A549 (cell line): ENCODE results near the gene ST6GALNAC2. TPM values are rescaled to one million over a fixed set of nuclear protein-coding genes. Genes with fewer than 3 reads are reported as not detected.

ENCODE experiments used
- ATAC-seq, 2 experiments: fragments of 200-7000 bp in 1 of 2; fragments of >200 bp in 1 of 2; cut with Nextera tagmentation in 1 of 2; cut with Tn5 transposase in 1 of 2; 3 replicates each; pipeline versions ENCODE4 v1.8.0 to v1.9.1; 2018 to 2020; ENCODE audit warnings: mild to moderate bottlenecking in 1 of 2, moderate library complexity in 1 of 2
- CTCF ChIA-PET: fragments of 300-600 bp; sonication (Branson Sonifier 250); formaldehyde crosslinking; extraction: SDS; loops from one replicate; lab custom pipeline; 2021; ENCODE audit warnings: antibody characterized with exemption, inconsistent platforms; lab: Yijun Ruan, JAX
- POLR2A ChIA-PET: fragments of 350-600 bp; formaldehyde crosslinking; extraction: SDS; loops from one replicate; lab custom pipeline; 2021; ENCODE audit warnings: antibody characterized with exemption, inconsistent platforms; lab: Yijun Ruan, JAX
- DNase-seq, 2 experiments: peaks; one replicate each; pipeline versions ENCODE4 v3.0.0 to v3.0.0-alpha.2; 2011 to 2016; ENCODE audit warnings: low read depth in 1 of 2, low spot score in 1 of 2
- FAIRE-seq: peaks from 2 replicates; lab custom pipeline; 2011; peaks lifted over from hg19 to GRCh38; lab: Jason Lieb, UNC
- H3K27ac ChIP-seq, 2 experiments: fragments of >200 bp; sonication (Bioruptor Twin); formaldehyde crosslinking; 3 replicates each; pipeline ENCODE4 v1.5.1; 2016 to 2017
- H3K4me1 ChIP-seq: fragments of >200 bp; sonication (Bioruptor Twin); formaldehyde crosslinking; 3 replicates; pipeline ENCODE4 v1.6.1; 2016
- H3K4me2 ChIP-seq: fragments of >200 bp; sonication (Bioruptor Twin); formaldehyde crosslinking; 3 replicates; pipeline ENCODE4 v1.6.1; 2016
- H3K4me3 ChIP-seq: fragments of >200 bp; sonication (Bioruptor Twin); formaldehyde crosslinking; 3 replicates; pipeline ENCODE4 v1.5.1; 2016
- H3K9me3 ChIP-seq: fragments of >200 bp; sonication (Bioruptor Twin); formaldehyde crosslinking; 3 replicates; pipeline ENCODE4 v1.6.1; 2016
- BCL3 ChIP-seq: fragments of >200 bp; sonication (Bioruptor Twin); formaldehyde crosslinking; IDR thresholded peaks from 3 replicates; pipeline ENCODE4 v1.6.1; 2016
- CHD2 ChIP-seq: fragments of 150-350 bp; IDR thresholded peaks from 2 replicates; pipeline ENCODE4 v1.6.1; 2014; ENCODE audit warnings: low read length; ENCODE audit not compliant: partially characterized antibody
- EP300 ChIP-seq, 2 experiments: fragments of >200 bp; sonication (Bioruptor Twin); formaldehyde crosslinking; IDR thresholded peaks; 2 replicates in 1 of 2; 3 replicates in 1 of 2; pipeline ENCODE4 v1.6.1; 2016 to 2017
- ESRRA ChIP-seq: fragments of 150-350 bp; IDR thresholded peaks from 2 replicates; pipeline ENCODE4 v1.6.1; 2014; ENCODE audit warnings: mild to moderate bottlenecking, low read length, borderline replicate concordance
- FOSB ChIP-seq: fragments of 250-450 bp; sonication (Bioruptor Pico); IDR thresholded peaks from 2 replicates; pipeline ENCODE4 v1.5.0; 2020; ENCODE audit warnings: mild to moderate bottlenecking, moderate library complexity
- KDM1A ChIP-seq: fragments of 200-600 bp; sonication (generic); IDR thresholded peaks from 2 replicates; pipeline ENCODE4 v1.6.1; 2016; ENCODE audit warnings: low read depth, mild to moderate bottlenecking
- MYC ChIP-seq: IDR thresholded peaks from 2 replicates; pipeline ENCODE4 v1.6.1; 2012; ENCODE audit warnings: mild to moderate bottlenecking, inconsistent platforms, low read length, improper control_type of control experiment, borderline replicate concordance
- NR3C1 ChIP-seq: fragments of >200 bp; sonication (Bioruptor Twin); formaldehyde crosslinking; IDR thresholded peaks from 3 replicates; pipeline ENCODE4 v1.6.1; 2017
- PHF8 ChIP-seq: fragments of 200-600 bp; sonication (generic); IDR thresholded peaks from 2 replicates; pipeline ENCODE4 v1.6.1; 2016; ENCODE audit warnings: low read depth, mild to moderate bottlenecking, antibody characterized with exemption, moderate library complexity, borderline replicate concordance
- POLR2A ChIP-seq: IDR thresholded peaks from 2 replicates; pipeline ENCODE4 v1.6.1; 2012; ENCODE audit warnings: mild to moderate bottlenecking, low read length
- POLR2AphosphoS2 ChIP-seq: conservative IDR thresholded peaks from 2 replicates; pipeline ENCODE4 v1.6.1; 2012; ENCODE audit warnings: low read length, improper control_type of control experiment, inconsistent platforms
- RCOR1 ChIP-seq: fragments of 150-350 bp; IDR thresholded peaks from 2 replicates; pipeline ENCODE4 v1.6.1; 2014; ENCODE audit warnings: antibody characterized with exemption, low read length, low read depth
- SMC3 ChIP-seq: fragments of >200 bp; sonication (Bioruptor Twin); formaldehyde crosslinking; IDR thresholded peaks from 3 replicates; pipeline ENCODE4 v1.6.1; 2018; ENCODE audit warnings: inconsistent platforms
- TP53 ChIP-seq: fragments of 250-450 bp; sonication (Bioruptor Pico); IDR thresholded peaks from 2 replicates; pipeline ENCODE4 v1.5.0; 2021; ENCODE audit warnings: mild to moderate bottlenecking, moderate library complexity
- USF2 ChIP-seq: fragments of 450-650 bp; IDR thresholded peaks from 2 replicates; pipeline ENCODE4 v1.6.1; 2014; ENCODE audit warnings: antibody characterized with exemption
- ZC3H11A ChIP-seq: fragments of 450-650 bp; IDR thresholded peaks from 2 replicates; pipeline ENCODE4 v1.6.1; 2014; ENCODE audit warnings: antibody characterized with exemption, mild to moderate bottlenecking
- ZNF302 ChIP-seq: fragments of 250-450 bp; sonication (Bioruptor Pico); IDR thresholded peaks from 2 replicates; pipeline ENCODE4 v1.9.0; 2021; ENCODE audit warnings: inconsistent platforms, mild to moderate bottlenecking, moderate library complexity
- ZSCAN20 ChIP-seq: fragments of 250-450 bp; sonication (Bioruptor Pico); IDR thresholded peaks from 2 replicates; pipeline ENCODE4 v1.8.0; 2022; ENCODE audit warnings: mild to moderate bottlenecking, moderate library complexity
- WGBS: methylation state at CpG from one replicate; pipeline ENCODE4 v1.1.6; 2017; ENCODE audit errors: missing lambda C conversion rate; 5-methylcytosine and 5-hydroxymethylcytosine counted together
- polyA plus RNA-seq, 4 experiments: library from polyadenylated mRNA; depleted of rRNA in 3 of 4; stranded (reverse); fragments of >200 nt; fragmentation: RNase III in 1 of 4; extraction: RNeasy Plus Mini Kit Qiagen cat#74134 plus additional on column Dnase treatment in 1 of 4; gene quantifications; 2 replicates in 3 of 4; 3 replicates in 1 of 4; pipeline ENCODE4 v1.2.3, GENCODE V29; 2011 to 2017
- TF ChIP-seq, protein P1 (sequence below): fragments of >200 bp; sonication (Bioruptor Twin); formaldehyde crosslinking; IDR thresholded peaks from 3 replicates; pipeline ENCODE4 v1.5.1; 2016

The ST6GALNAC2 gene
- polyA plus RNA-seq, 2 of the 4 experiments (the other 2 are of a cell fraction): 0.41 to 0.74 TPM

DNA sequence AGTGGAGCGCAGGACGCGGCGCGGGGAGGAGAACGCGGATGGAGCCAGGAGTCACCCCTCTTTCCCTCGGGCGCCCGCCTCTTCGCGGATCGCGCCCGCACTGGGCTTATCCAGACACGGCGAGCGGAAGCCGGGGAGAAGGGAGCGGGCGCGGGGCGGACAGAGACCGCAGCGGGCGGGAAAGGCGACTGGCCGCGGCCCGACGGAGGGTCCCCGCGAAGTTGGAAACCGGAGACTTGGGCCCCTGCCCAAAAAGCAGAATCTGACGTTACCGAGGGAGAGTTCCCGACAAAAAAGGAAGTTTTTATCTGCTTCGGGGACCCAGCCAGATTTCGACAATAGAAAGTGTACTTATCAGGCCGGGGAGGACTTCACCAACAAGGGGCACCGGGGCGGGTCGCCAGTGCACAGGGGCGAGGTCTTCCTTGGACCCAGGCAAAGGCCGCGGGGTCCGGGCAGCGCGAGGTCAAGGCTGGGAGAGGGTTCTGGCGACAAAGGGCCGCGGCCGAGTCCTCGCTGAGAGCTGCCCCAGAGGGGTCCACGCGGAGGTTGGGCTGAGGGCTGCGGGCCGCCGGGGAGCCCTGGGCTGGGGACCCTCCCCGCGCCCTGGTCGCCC, 519 bp downstream of the ST6GALNAC2 start:
- no peak for DNase-seq
- CTCF ChIA-PET: interaction anchor here (0.6 to 7.0 kb wide), 20 partner anchors 9 to 128 kb away, joined by 3 to 50 read pairs (median 8); no protein-coding TSS in a partner anchor

GRCh38 chr17:76584427-76585032, 1.1 kb downstream of the ST6GALNAC2 start:
- Histone ChIP-seq H3K4me2 (no peak overlapping the region), H3K4me1 (0 out of 3 replicates have a peak, but pooled peaks cover 3% of the 10 kb centered on the region), H3K27ac (no peak overlapping the region), H3K4me3 (no peak overlapping the region), H3K9me3 (no peaks in the 10 kb centered on the region)
- POLR2A ChIA-PET: no interaction called here
- WGBS: 91% methylated on average over 17 of the region's 17 CpGs
- TF ChIP-seq PHF8 (no peak), ZSCAN20 (CRISPR knock-in tag) (no peak), POLR2A (no peak), CHD2 (no peak), TP53 (CRISPR knock-in tag) (no peak), KDM1A (no peak), MYC (no peak), USF2 (no peak)
- TF ChIP-seq, protein P1, sequence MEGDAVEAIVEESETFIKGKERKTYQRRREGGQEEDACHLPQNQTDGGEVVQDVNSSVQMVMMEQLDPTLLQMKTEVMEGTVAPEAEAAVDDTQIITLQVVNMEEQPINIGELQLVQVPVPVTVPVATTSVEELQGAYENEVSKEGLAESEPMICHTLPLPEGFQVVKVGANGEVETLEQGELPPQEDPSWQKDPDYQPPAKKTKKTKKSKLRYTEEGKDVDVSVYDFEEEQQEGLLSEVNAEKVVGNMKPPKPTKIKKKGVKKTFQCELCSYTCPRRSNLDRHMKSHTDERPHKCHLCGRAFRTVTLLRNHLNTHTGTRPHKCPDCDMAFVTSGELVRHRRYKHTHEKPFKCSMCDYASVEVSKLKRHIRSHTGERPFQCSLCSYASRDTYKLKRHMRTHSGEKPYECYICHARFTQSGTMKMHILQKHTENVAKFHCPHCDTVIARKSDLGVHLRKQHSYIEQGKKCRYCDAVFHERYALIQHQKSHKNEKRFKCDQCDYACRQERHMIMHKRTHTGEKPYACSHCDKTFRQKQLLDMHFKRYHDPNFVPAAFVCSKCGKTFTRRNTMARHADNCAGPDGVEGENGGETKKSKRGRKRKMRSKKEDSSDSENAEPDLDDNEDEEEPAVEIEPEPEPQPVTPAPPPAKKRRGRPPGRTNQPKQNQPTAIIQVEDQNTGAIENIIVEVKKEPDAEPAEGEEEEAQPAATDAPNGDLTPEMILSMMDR: no peak
- FAIRE-seq (no peak), ATAC-seq (no peak), DNase-seq (no peak)
- CTCF ChIA-PET: interaction anchor here (0.6 to 7.0 kb wide), 13 partner anchors 10 to 99 kb away, joined by 3 to 50 read pairs (median 6); no protein-coding TSS in a partner anchor

More for the DNA sequence above, 519 bp downstream of the ST6GALNAC2 start:
- Histone ChIP-seq H3K27ac (peak overlapping the region; percentile 76 to 89; a peak in 5 of 6 replicates), H3K9me3 (no peaks in the 10 kb centered on the region), H3K4me2 (peak overlapping the region; percentile 99), H3K4me3 (peak overlapping the region; percentile 64), H3K4me1 (0 out of 3 replicates have a peak, but pooled peaks cover 3% of the 10 kb centered on the region)
- no peak for ATAC-seq
- no peak for TF ChIP-seq ZSCAN20 (CRISPR knock-in tag)
- no peak for FAIRE-seq
- 64% methylated on average over 53 of the region's 62 CpGs for WGBS
- POLR2A ChIA-PET: interaction anchor here (1.4 to 2.0 kb wide), 2 partner anchors 28 to 87 kb away, joined by 6 to 7 read pairs; no protein-coding TSS in a partner anchor

GRCh38 chr17:76582660-76583059, 3.0 kb downstream of the ST6GALNAC2 start:
- DNase-seq: no peak
- no peak for ATAC-seq
- no peak overlapping the region for H3K4me2 ChIP-seq
- no peak for TF ChIP-seq SMC3
- ChIA-PET CTCF (interaction anchor here (0.7 to 4.3 kb wide), 8 partner anchors 8 to 59 kb away, joined by 3 to 30 read pairs (median 4); partner anchors contain the start of gene PRCD), POLR2A (no interaction called here)
- WGBS: 88% methylated on average over 3 of the region's 3 CpGs
- no peak for FAIRE-seq
- H3K4me1 ChIP-seq: 0 out of 3 replicates have a peak, but pooled peaks cover 3% of the 10 kb centered on the region
- H3K9me3 ChIP-seq: no peaks in the 10 kb centered on the region
- H3K27ac ChIP-seq: no peak overlapping the region
- no peak overlapping the region for H3K4me3 ChIP-seq

GRCh38 chr17:76581515-76581914, 4.1 kb downstream of the ST6GALNAC2 start:
- Histone ChIP-seq H3K4me1 (0 out of 3 replicates have a peak, but pooled peaks cover 3% of the 10 kb centered on the region), H3K4me2 (no peak overlapping the region), H3K4me3 (no peak overlapping the region), H3K27ac (no peak overlapping the region), H3K9me3 (no peaks in the 10 kb centered on the region)
- POLR2A ChIA-PET: no interaction called here
- FAIRE-seq (no peak), DNase-seq (no peak), ATAC-seq (no peak)
- 78% methylated on average over 5 of the region's 5 CpGs for WGBS
- CTCF ChIA-PET: interaction anchor here (0.7 to 4.3 kb wide), 6 partner anchors 11 to 58 kb away, joined by 3 to 25 read pairs (median 4); no protein-coding TSS in a partner anchor
- TF ChIP-seq RCOR1 (no peak), CHD2 (no peak), BCL3 (no peak), ZNF302 (no peak), NR3C1 (no peak), POLR2AphosphoS2 (no peak), EP300 (IDR thresholded peaks at IDR 0.05) (no peak), ZC3H11A (no peak), ESRRA (no peak), FOSB (CRISPR knock-in tag) (no peak)
- TF ChIP-seq, protein P1: no peak
